Trophoblast cell (in vitro differentiated cells and primary cell): Measurements from ENCODE around the gene FGF6.

Experiments used
- DNase-seq, 2 donors: peaks; one replicate each; pipeline ENCODE4 v3.0.0-alpha.2; 2016
- H2AFZ ChIP-seq: 2 replicates; pipeline ENCODE4 v1.6.1; 2013; ENCODE audit warnings: low read length, moderate library complexity, mild to moderate bottlenecking; ENCODE audit not compliant: insufficient read depth, poor library complexity
- H2AK5ac ChIP-seq: 2 replicates; pipeline ENCODE4 v1.6.1; 2013; ENCODE audit warnings: mild to moderate bottlenecking, low read length
- H2BK120ac ChIP-seq: 2 replicates; pipeline ENCODE4 v1.6.1; 2013; ENCODE audit warnings: low read length, mild to moderate bottlenecking, moderate library complexity; ENCODE audit not compliant: insufficient read depth, poor library complexity
- H2BK12ac ChIP-seq: 2 replicates; pipeline ENCODE4 v1.6.1; 2013; ENCODE audit warnings: mild to moderate bottlenecking, low read length, moderate library complexity
- H2BK5ac ChIP-seq: 2 replicates; pipeline ENCODE4 v1.6.1; 2013; ENCODE audit warnings: low read length, low read depth, moderate library complexity, mild to moderate bottlenecking; ENCODE audit not compliant: poor library complexity
- H3K14ac ChIP-seq: 2 replicates; pipeline ENCODE4 v1.6.1; 2013; ENCODE audit warnings: mild to moderate bottlenecking, low read length
- H3K18ac ChIP-seq: 2 replicates; pipeline ENCODE4 v1.6.1; 2013; ENCODE audit warnings: mild to moderate bottlenecking, low read length
- H3K23ac ChIP-seq: 2 replicates; pipeline ENCODE4 v1.6.1; 2013; ENCODE audit warnings: low read length
- H3K27ac ChIP-seq: 2 replicates; pipeline ENCODE4 v1.5.1; 2013; ENCODE audit warnings: low read depth, mild to moderate bottlenecking, inconsistent platforms, low read length, moderate library complexity
- H3K27me3 ChIP-seq: 2 replicates; pipeline ENCODE4 v1.6.1; 2013; ENCODE audit warnings: inconsistent platforms, mild to moderate bottlenecking, low read length, moderate library complexity; ENCODE audit not compliant: insufficient read depth
- H3K36me3 ChIP-seq, 2 experiments: 1 replicate in 1 of 2; 2 replicates in 1 of 2; pipeline ENCODE4 v1.6.1; 2013; ENCODE audit warnings: low read length in 2 of 2, mild to moderate bottlenecking in 2 of 2, moderate library complexity in 1 of 2; ENCODE audit not compliant: insufficient read depth in 2 of 2, control insufficient read depth in 1 of 2
- H3K4ac ChIP-seq: 2 replicates; pipeline ENCODE4 v1.6.1; 2013; ENCODE audit warnings: low read depth, mild to moderate bottlenecking, low read length, moderate library complexity
- H3K4me1 ChIP-seq, 2 experiments: 1 replicate in 1 of 2; 2 replicates in 1 of 2; pipeline ENCODE4 v1.6.1; 2013; ENCODE audit warnings: low read length in 2 of 2, mild to moderate bottlenecking in 2 of 2, moderate library complexity in 1 of 2; ENCODE audit not compliant: insufficient read depth in 2 of 2, control insufficient read depth in 1 of 2
- H3K4me2 ChIP-seq: 2 replicates; pipeline ENCODE4 v1.6.1; 2013; ENCODE audit warnings: inconsistent platforms, mild to moderate bottlenecking, low read length, moderate library complexity
- H3K4me3 ChIP-seq: 2 replicates; pipeline ENCODE4 v1.5.1; 2013; ENCODE audit warnings: mild to moderate bottlenecking, low read depth, low read length, inconsistent platforms
- H3K79me1 ChIP-seq: one replicate; pipeline ENCODE4 v1.6.1; 2013; ENCODE audit warnings: low read length
- H3K79me2 ChIP-seq: 2 replicates; pipeline ENCODE4 v1.6.1; 2013; ENCODE audit warnings: low read length, mild to moderate bottlenecking; ENCODE audit not compliant: control insufficient read depth, insufficient read depth, poor library complexity
- H3K9ac ChIP-seq: 2 replicates; pipeline ENCODE4 v1.6.1; 2013; ENCODE audit warnings: mild to moderate bottlenecking, low read length
- H3K9me3 ChIP-seq: 2 replicates; pipeline ENCODE4 v1.6.1; 2013; ENCODE audit warnings: low read depth, mild to moderate bottlenecking, control low read depth, inconsistent platforms, low read length; ENCODE audit not compliant: insufficient read depth
- H4K12ac ChIP-seq: 2 replicates; pipeline ENCODE4 v1.6.1; 2013; ENCODE audit warnings: low read depth, mild to moderate bottlenecking, low read length, moderate library complexity
- H4K8ac ChIP-seq: 2 replicates; pipeline ENCODE4 v1.6.1; 2013; ENCODE audit warnings: low read depth, mild to moderate bottlenecking, low read length, moderate library complexity
- H4K91ac ChIP-seq: one replicate; pipeline ENCODE4 v1.6.1; 2013; ENCODE audit warnings: low read depth, mild to moderate bottlenecking, low read length, moderate library complexity
- WGBS: extraction: QIAGEN DNeasy Blood & Tissue Kit; methylation state at CpG from one replicate; pipeline ENCODE4 v1.1.7; 2013; ENCODE audit warnings: missing lambda C conversion rate; ENCODE audit not compliant: insufficient read length, insufficient coverage; ENCODE audit errors: extremely low coverage; 5-methylcytosine and 5-hydroxymethylcytosine counted together

FGF6 gene

DNA sequence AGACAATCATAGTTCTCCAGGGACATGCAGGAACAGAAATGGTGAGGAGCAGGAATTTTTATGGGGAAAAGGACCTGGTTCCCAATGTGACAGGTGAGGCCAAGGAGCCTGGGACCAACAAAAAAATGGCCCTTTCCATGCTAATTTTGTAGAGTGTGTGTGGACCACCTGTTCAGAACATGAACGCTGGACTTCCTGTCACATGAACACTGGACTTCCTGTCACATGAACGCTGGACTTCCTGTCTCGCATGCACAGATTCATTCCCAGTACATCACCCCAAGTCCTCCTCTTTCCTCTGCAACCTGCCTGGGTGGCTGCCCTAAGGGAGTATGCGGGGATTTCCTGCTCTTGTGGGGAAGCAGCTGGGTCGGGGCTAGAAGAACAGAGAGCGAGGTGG lies 10.1 kb downstream of the FGF6 start:
- H2AK5ac ChIP-seq: no peak overlapping the region
- no peaks in the 10 kb centered on the region for H3K79me2 ChIP-seq
- H2BK5ac ChIP-seq: no peak overlapping the region
- no peak overlapping the region for H3K23ac ChIP-seq
- no peak for DNase-seq
- WGBS: no CpG with 5 or more reads among the region's 6 CpGs
- no peak overlapping the region for H3K9ac ChIP-seq
- H3K27ac ChIP-seq: no peak overlapping the region
- H3K36me3 ChIP-seq: no peaks in the 10 kb centered on the region
- no peak overlapping the region for H3K18ac ChIP-seq
- H3K14ac ChIP-seq: no peak overlapping the region
- H3K4ac ChIP-seq: no peak overlapping the region
- no peak overlapping the region for H3K4me2 ChIP-seq
- no peak overlapping the region for H2BK120ac ChIP-seq
- H4K91ac ChIP-seq: no peak overlapping the region
- no peak overlapping the region for H2BK12ac ChIP-seq
- H3K9me3 ChIP-seq: peaks cover 8% of the 10 kb centered on the region
- H4K8ac ChIP-seq: no peak overlapping the region
- H3K27me3 ChIP-seq: no peaks in the 10 kb centered on the region
- H2AFZ ChIP-seq: no peak overlapping the region
- H3K4me1 ChIP-seq: peaks cover 3 to 4% of the 10 kb centered on the region in 2 experiments
- no peak overlapping the region for H4K12ac ChIP-seq
- H3K4me3 ChIP-seq: no peak overlapping the region
- no peaks in the 10 kb centered on the region for H3K79me1 ChIP-seq

DNA sequence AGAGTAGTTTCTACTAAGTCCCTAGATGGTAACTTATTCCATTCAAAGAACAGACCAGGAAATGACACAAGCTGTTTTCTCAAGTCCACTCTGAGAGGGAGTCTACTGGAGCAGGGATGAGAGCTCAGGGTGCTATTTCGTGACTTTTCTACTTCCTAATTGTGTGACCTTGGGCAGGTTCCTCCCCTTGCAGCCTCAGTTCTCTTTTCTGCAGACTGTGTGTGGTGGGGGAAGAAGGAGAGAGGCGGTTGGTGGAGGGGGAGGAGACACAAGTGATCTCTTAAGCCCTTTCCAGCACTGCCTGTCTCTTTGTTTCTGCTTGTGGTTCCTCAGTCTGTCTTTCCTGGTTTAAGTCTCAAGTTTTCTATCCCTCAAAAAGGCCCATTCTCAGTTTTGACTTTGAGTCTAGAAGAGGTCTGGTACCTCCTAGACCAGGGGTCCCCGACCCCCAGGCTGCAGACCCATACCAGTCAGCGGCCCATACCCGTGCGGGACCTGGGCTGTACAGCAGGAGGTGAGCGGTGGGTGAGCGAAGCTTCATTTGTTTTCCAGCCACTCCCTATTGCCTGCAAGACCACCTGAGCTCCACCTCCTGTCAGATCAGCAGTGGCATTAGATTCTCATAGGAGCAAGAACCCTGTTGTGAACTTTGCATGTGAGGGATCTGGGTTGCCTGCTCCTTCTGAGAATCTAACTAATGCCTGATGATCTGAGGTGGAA lies 10.7 kb downstream of the FGF6 start:
- Histone ChIP-seq H2BK120ac (no peak overlapping the region), H3K4me1 (peaks cover 3 to 4% of the 10 kb centered on the region in 2 experiments), H3K4ac (no peak overlapping the region), H2BK12ac (no peak overlapping the region), H3K9ac (no peak overlapping the region), H2AK5ac (no peak overlapping the region), H3K4me2 (no peak overlapping the region), H4K12ac (no peak overlapping the region), H2AFZ (no peak overlapping the region), H3K79me1 (no peaks in the 10 kb centered on the region), H3K36me3 (no peaks in the 10 kb centered on the region), H3K9me3 (peaks cover 6% of the 10 kb centered on the region), H4K8ac (no peak overlapping the region), H3K23ac (no peak overlapping the region), H3K14ac (no peak overlapping the region), H3K27ac (no peak overlapping the region), H3K18ac (no peak overlapping the region), H3K79me2 (no peaks in the 10 kb centered on the region), H3K27me3 (no peaks in the 10 kb centered on the region), H4K91ac (no peak overlapping the region), H3K4me3 (no peak overlapping the region), H2BK5ac (no peak overlapping the region)
- WGBS: no CpG with 5 or more reads among the region's 8 CpGs
- DNase-seq: no peak

DNA sequence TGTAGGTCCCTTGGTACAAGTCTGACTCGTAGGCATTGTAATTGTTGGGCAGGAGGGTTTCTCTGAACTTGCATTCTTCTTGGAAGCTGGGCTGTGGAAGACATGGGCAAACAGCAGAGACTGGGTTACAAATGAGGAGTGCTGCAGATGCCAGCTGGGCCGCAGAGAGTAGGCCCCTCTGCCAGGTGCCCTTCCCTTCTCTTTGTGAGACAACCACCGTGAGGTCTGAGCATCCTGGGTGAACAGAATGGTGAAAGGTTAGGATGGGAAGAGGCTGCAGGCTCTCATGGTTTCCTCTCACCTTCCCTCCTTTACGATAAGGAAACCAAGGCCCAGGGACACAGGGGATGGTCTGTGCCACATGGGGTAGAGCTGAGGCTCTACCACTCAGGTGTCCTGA lies 11.3 kb downstream of the FGF6 start:
- H3K9ac ChIP-seq: no peak overlapping the region
- no peaks in the 10 kb centered on the region for H3K36me3 ChIP-seq
- no peaks in the 10 kb centered on the region for H3K79me2 ChIP-seq
- no peak overlapping the region for H4K91ac ChIP-seq
- H2BK5ac ChIP-seq: no peak overlapping the region
- H3K9me3 ChIP-seq: peaks cover 6% of the 10 kb centered on the region
- H3K27ac ChIP-seq: no peak overlapping the region
- no peak overlapping the region for H3K4me2 ChIP-seq
- peaks cover 3 to 4% of the 10 kb centered on the region in 2 experiments for H3K4me1 ChIP-seq
- WGBS: no CpG with 5 or more reads among the region's 4 CpGs
- H3K18ac ChIP-seq: no peak overlapping the region
- H3K4ac ChIP-seq: no peak overlapping the region
- H3K79me1 ChIP-seq: no peaks in the 10 kb centered on the region
- no peak overlapping the region for H2AK5ac ChIP-seq
- no peak overlapping the region for H3K23ac ChIP-seq
- H3K27me3 ChIP-seq: no peaks in the 10 kb centered on the region
- H2BK120ac ChIP-seq: no peak overlapping the region
- H2BK12ac ChIP-seq: no peak overlapping the region
- no peak overlapping the region for H3K14ac ChIP-seq
- no peak overlapping the region for H4K12ac ChIP-seq
- no peak for DNase-seq
- H3K4me3 ChIP-seq: no peak overlapping the region
- no peak overlapping the region for H4K8ac ChIP-seq
- no peak overlapping the region for H2AFZ ChIP-seq

DNA sequence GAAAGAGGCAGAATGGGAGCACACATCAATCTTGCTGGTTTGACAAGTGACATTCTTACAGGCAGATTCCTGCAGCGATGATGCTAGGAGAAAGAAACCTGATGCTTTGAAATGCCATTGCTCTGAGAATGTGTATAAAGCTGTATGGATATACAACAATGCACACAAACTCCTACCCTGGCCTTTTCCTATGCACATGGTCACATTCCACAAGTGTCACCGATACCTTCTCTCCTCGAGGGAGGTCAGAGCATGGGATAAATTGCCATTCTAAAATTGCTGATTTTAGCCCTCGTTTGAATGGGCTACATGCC lies 11.9 kb downstream of the FGF6 start:
- no CpG with 5 or more reads among the region's 4 CpGs for WGBS
- Histone ChIP-seq H3K14ac (no peak overlapping the region), H2BK12ac (no peak overlapping the region), H3K27me3 (no peaks in the 10 kb centered on the region), H2BK5ac (no peak overlapping the region), H2BK120ac (no peak overlapping the region), H2AK5ac (no peak overlapping the region), H4K91ac (no peak overlapping the region), H3K9me3 (peaks cover 6% of the 10 kb centered on the region), H3K79me1 (no peaks in the 10 kb centered on the region), H3K4ac (no peak overlapping the region), H3K36me3 (no peaks in the 10 kb centered on the region), H4K8ac (no peak overlapping the region), H3K9ac (no peak overlapping the region), H3K18ac (no peak overlapping the region), H3K4me1 (peaks cover 3 to 4% of the 10 kb centered on the region in 2 experiments), H2AFZ (no peak overlapping the region), H4K12ac (no peak overlapping the region), H3K23ac (no peak overlapping the region), H3K79me2 (no peaks in the 10 kb centered on the region), H3K4me2 (no peak overlapping the region), H3K4me3 (no peak overlapping the region), H3K27ac (no peak overlapping the region)
- DNase-seq: peak in 1 of 2 donors; percentile 37
